Measurements from ENCODE around the gene IL13RA2. TPM values are rescaled to one million over a fixed set of nuclear protein-coding genes. Genes with fewer than 3 reads are reported as not detected.

The IL13RA2 gene
- total and polyA plus RNA-seq, 2 of the 8 experiments (the other 6 are each of a cell fraction or from before 2014, with no cell fraction given), result not detected

DNA sequence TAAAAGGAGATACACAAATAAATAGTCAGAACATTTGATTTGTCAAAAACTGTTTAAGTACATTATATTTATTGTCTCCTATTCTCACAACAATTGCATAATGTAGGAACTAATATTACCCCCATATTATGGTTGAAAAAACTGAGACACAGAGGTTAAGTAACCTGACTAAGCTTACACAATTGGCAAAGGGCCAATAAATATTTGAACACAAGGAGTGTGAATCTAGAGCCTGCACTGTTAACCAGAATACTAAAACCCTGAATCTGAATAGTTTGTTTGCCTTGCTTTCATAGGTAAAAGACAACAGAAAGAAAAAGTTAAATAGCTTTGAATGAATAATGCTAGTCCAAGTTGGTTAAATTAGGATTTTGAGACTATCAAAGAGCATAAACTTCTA is 55.2 kb downstream of the IL13RA2 start:
- no peaks in the 10 kb centered on the region for H4K20me1 ChIP-seq (replicated peaks in 1 of 2; ENCODE audit: control insufficient read depth in 1 of 2, insufficient read depth in 2 of 2, low read length in 2 of 2)
- CTCF ChIA-PET (ENCODE audit: partially characterized antibody), result interaction anchor here (0.6 to 1.4 kb wide), 2 partner anchors 9 to 336 kb away, joined by 3 to 4 read pairs; no protein-coding TSS in a partner anchor
- FAIRE-seq, result no peak

More for the DNA sequence above, 55.2 kb downstream of the IL13RA2 start:
- Histone ChIP-seq H3K27ac (ENCODE audit: low read depth, low read length) (no peak overlapping the region), H2BK5ac (ENCODE audit: low read depth, low read length) (no peak overlapping the region), H3K9me3 (ENCODE audit: insufficient read depth in 2 of 2, low read depth in 1 of 2, low read length in 1 of 2) (no peaks in the 10 kb centered on the region), H2AFZ (ENCODE audit: low read length) (no peak overlapping the region), H3K27me3 (replicated peaks in 1 of 4; ENCODE audit: control insufficient read depth in 3 of 4, extremely low read depth in 1 of 4, insufficient read depth in 3 of 4, low read length in 3 of 4) (no peaks in the 10 kb centered on the region), H4K8ac (ENCODE audit: extremely low read depth, insufficient read depth, low read length) (no peak overlapping the region), H2BK120ac (replicated peaks; ENCODE audit: low read depth, low read length) (no peak overlapping the region), H3K9ac (replicated peaks in 1 of 4; ENCODE audit: extremely low read depth in 1 of 4, low read depth in 3 of 4, low read length in 3 of 4) (no peak overlapping the region), H2BK15ac (ENCODE audit: low read length) (no peak overlapping the region), H3K23me2 (ENCODE audit: low read depth, low read length) (no peaks in the 10 kb centered on the region), H2AK5ac (ENCODE audit: low read depth, low read length) (no peak overlapping the region), H3K23ac (ENCODE audit: insufficient read length) (no peak overlapping the region), H3K14ac (ENCODE audit: insufficient read length) (no peak overlapping the region), H2BK12ac (ENCODE audit: low read depth, low read length) (no peak overlapping the region), H2BK20ac (ENCODE audit: low read length) (no peak overlapping the region), H3K56ac (replicated peaks; ENCODE audit: insufficient read length, low read depth, low read length) (no peak overlapping the region), H3K4me2 (ENCODE audit: insufficient read depth in 1 of 2, low read depth in 2 of 2, low read length in 2 of 2) (no peak overlapping the region), H3K79me1 (ENCODE audit: low read depth, low read length) (no peaks in the 10 kb centered on the region), H3K18ac (ENCODE audit: extremely low read depth, low read length) (no peak overlapping the region), H4K5ac (ENCODE audit: insufficient read length, low read depth, low read length) (no peak overlapping the region), H3K4ac (replicated peaks; ENCODE audit: insufficient read length, low read depth, low read length) (no peak overlapping the region), H3K36me3 (ENCODE audit: control insufficient read depth in 2 of 4, insufficient read depth in 4 of 4, low read length in 3 of 4) (no peaks in the 10 kb centered on the region), H3K79me2 (ENCODE audit: control insufficient read depth in 1 of 2, insufficient read depth in 2 of 2, low read length in 2 of 2) (no peaks in the 10 kb centered on the region), H4K91ac (replicated peaks; ENCODE audit: insufficient read length, low read length) (no peak overlapping the region), H3K4me3 (ENCODE audit: extremely low read depth in 1 of 4, insufficient read depth in 2 of 4, low read depth in 3 of 4, low read length in 4 of 4) (no peak overlapping the region), H3K4me1 (replicated peaks in 1 of 4; ENCODE audit: control insufficient read depth in 3 of 4, insufficient read depth in 4 of 4, low read length in 3 of 4) (no peaks in the 10 kb centered on the region)
- POLR2A ChIA-PET (ENCODE audit: partially characterized antibody), result no interaction called here
- no peak for TF ChIP-seq KDM5A (IDR thresholded peaks at IDR 0.05; ENCODE audit: low read length)
- no peak for TF ChIP-seq TEAD4 (IDR thresholded peaks at IDR 0.05; ENCODE audit: low read depth, low read length)
- TF ChIP-seq SUZ12 (IDR thresholded peaks at IDR 0.05; ENCODE audit: low read length), result no peak
- DNase-seq (ENCODE audit: low read depth in 1 of 2, low spot score in 2 of 2), result no peak
